MM.1S (cell line): ENCODE data around the gene C12orf42.

Experiments used
- EZH2 ChIP-seq: fragments of 300-600 bp; sonication (generic); optimal IDR thresholded peaks from 2 replicates; pipeline ENCODE3; 2017; ENCODE audit warnings: low read depth, mild to moderate bottlenecking, antibody characterized with exemption, low read length, mixed read lengths
- EZH2phosphoT487 ChIP-seq: fragments of 300-600 bp; sonication (generic); IDR thresholded peaks from 2 replicates; pipeline ENCODE4 v1.6.1; 2018; ENCODE audit warnings: antibody characterized with exemption, low read length
- TF ChIP-seq, protein P1 (sequence below): fragments of 300-600 bp; sonication (generic); IDR thresholded peaks from 2 replicates; pipeline ENCODE4 v1.5.1; 2016; ENCODE audit warnings: antibody characterized with exemption, low read length, mixed read lengths

DNA sequence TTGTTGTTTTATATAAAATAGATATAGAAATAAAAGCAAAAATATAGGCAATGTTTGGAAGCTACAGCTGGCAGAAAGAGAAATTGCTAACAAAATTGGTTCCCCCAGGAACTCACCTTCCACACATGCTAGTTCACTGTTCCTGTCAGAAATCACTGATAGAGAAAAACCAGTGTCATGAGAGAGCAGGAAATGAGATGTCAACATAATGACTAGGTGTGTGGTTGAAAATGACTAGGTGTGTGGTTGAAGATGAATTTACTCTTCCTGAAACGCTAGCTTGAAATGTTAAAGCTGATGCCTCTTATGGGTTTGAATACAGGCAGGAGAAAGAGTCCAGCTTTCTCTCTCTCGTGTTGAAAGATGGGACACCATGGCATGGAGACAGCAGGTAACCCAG, 216.3 kb downstream of the C12orf42 start:
- TF ChIP-seq, protein P1, sequence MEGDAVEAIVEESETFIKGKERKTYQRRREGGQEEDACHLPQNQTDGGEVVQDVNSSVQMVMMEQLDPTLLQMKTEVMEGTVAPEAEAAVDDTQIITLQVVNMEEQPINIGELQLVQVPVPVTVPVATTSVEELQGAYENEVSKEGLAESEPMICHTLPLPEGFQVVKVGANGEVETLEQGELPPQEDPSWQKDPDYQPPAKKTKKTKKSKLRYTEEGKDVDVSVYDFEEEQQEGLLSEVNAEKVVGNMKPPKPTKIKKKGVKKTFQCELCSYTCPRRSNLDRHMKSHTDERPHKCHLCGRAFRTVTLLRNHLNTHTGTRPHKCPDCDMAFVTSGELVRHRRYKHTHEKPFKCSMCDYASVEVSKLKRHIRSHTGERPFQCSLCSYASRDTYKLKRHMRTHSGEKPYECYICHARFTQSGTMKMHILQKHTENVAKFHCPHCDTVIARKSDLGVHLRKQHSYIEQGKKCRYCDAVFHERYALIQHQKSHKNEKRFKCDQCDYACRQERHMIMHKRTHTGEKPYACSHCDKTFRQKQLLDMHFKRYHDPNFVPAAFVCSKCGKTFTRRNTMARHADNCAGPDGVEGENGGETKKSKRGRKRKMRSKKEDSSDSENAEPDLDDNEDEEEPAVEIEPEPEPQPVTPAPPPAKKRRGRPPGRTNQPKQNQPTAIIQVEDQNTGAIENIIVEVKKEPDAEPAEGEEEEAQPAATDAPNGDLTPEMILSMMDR, result no peak
- no peak for TF ChIP-seq EZH2
- no peak for TF ChIP-seq EZH2phosphoT487
